ENCODE measurements around the gene ARG2. TPM values are rescaled to one million over a fixed set of nuclear protein-coding genes. Genes with fewer than 3 reads are reported as not detected.
"Not testable (repeated sequence)": the region's sequence is repeated elsewhere in the genome, so short reads cannot be mapped to it uniquely, and the experiment has no call there.

ARG2 gene
- total RNA-seq, 1 donor from 2014 or later = 4.7 TPM

GRCh38 chr14:67579040-67579439 is 40.7 kb upstream of the ARG2 start:
- intact Hi-C loops (cut with micrococcal nuclease) = no loop called here
- no peak overlapping the region for H3K27ac Mint-ChIP-seq

GRCh38 chr14:67579636-67580035 is 40.1 kb upstream of the ARG2 start:
- Mint-ChIP-seq H3K36me3 (ENCODE audit: low read depth) (no peaks in the 10 kb centered on the region), H3K4me1 (peaks cover 3% of the 10 kb centered on the region), H3K9me3 (no peaks in the 10 kb centered on the region), H3K27me3 (no peaks in the 10 kb centered on the region), H3K27ac (no peak overlapping the region), H3K4me3 (no peak overlapping the region)
- intact Hi-C loops (cut with micrococcal nuclease) = no loop called here
- no peak for DNase-seq

More at GRCh38 chr14:67579040-67579439, 40.7 kb upstream of the ARG2 start:
- Mint-ChIP-seq H3K36me3 (ENCODE audit: low read depth) (no peaks in the 10 kb centered on the region), H3K27me3 (no peaks in the 10 kb centered on the region), H3K9me3 (no peaks in the 10 kb centered on the region), H3K4me1 (peaks cover 3% of the 10 kb centered on the region), H3K4me3 (no peak overlapping the region)
- DNase-seq = no peak

GRCh38 chr14:67580336-67581171 is 39.2 kb upstream of the ARG2 start:
- Mint-ChIP-seq H3K27ac (no peak overlapping the region), H3K27me3 (no peaks in the 10 kb centered on the region), H3K36me3 (ENCODE audit: low read depth) (no peaks in the 10 kb centered on the region), H3K9me3 (no peaks in the 10 kb centered on the region), H3K4me3 (no peak overlapping the region), H3K4me1 (peaks cover 3% of the 10 kb centered on the region)
- no peak for DNase-seq
- intact Hi-C loops (cut with micrococcal nuclease) = no loop called here

- intact Hi-C loops (cut with micrococcal nuclease) = no loop called here
- no peak overlapping the region for H3K4me3 Mint-ChIP-seq
- DNase-seq = no peak
- H3K27me3 Mint-ChIP-seq = no peaks in the 10 kb centered on the region
- peaks cover 3% of the 10 kb centered on the region for H3K4me1 Mint-ChIP-seq
- no peak overlapping the region for H3K27ac Mint-ChIP-seq
- H3K9me3 Mint-ChIP-seq = no peaks in the 10 kb centered on the region
- H3K36me3 Mint-ChIP-seq (ENCODE audit: low read depth) = no peaks in the 10 kb centered on the region
Measured at GRCh38 chr14:67581643-67582042, 38.1 kb upstream of the ARG2 start.

- Mint-ChIP-seq H3K36me3 (ENCODE audit: low read depth) (no peaks in the 10 kb centered on the region), H3K4me3 (no peak overlapping the region)
Measured at GRCh38 chr14:67582061-67582460, 37.7 kb upstream of the ARG2 start.

GRCh38 chr14:67583711-67584644 is 35.7 kb upstream of the ARG2 start:
- peak; percentile 77 for DNase-seq

More at GRCh38 chr14:67582061-67582460, 37.7 kb upstream of the ARG2 start:
- H3K27me3 Mint-ChIP-seq = no peaks in the 10 kb centered on the region
- intact Hi-C loops (cut with micrococcal nuclease) = no loop called here
- H3K27ac Mint-ChIP-seq = no peak overlapping the region
- peaks cover 3% of the 10 kb centered on the region for H3K4me1 Mint-ChIP-seq
- DNase-seq = no peak
- no peaks in the 10 kb centered on the region for H3K9me3 Mint-ChIP-seq

GRCh38 chr14:67584978-67585377 is 34.7 kb upstream of the ARG2 start:
- Mint-ChIP-seq H3K36me3 (ENCODE audit: low read depth) (peaks cover 12% of the 10 kb centered on the region), H3K27ac (no peak overlapping the region), H3K27me3 (no peaks in the 10 kb centered on the region), H3K4me3 (no peak overlapping the region), H3K9me3 (no peaks in the 10 kb centered on the region), H3K4me1 (peaks cover 3% of the 10 kb centered on the region)
- DNase-seq = no peak
- intact Hi-C loops (cut with micrococcal nuclease) = loop anchor here (1.0 to 2.0 kb wide), 2 partner anchors 82 to 119 kb away; no protein-coding TSS in a partner anchor

More at GRCh38 chr14:67583711-67584644, 35.7 kb upstream of the ARG2 start:
- no peaks in the 10 kb centered on the region for H3K9me3 Mint-ChIP-seq
- no peaks in the 10 kb centered on the region for H3K27me3 Mint-ChIP-seq
- H3K36me3 Mint-ChIP-seq (ENCODE audit: low read depth) = peaks cover 7% of the 10 kb centered on the region
- H3K27ac Mint-ChIP-seq = no peak overlapping the region
- H3K4me3 Mint-ChIP-seq = no peak overlapping the region
- intact Hi-C loops (cut with micrococcal nuclease) = loop anchor here (2.0 kb wide), 1 partner anchor 83 kb away; no protein-coding TSS in a partner anchor
- H3K4me1 Mint-ChIP-seq = peaks cover 3% of the 10 kb centered on the region

- intact Hi-C loops (cut with micrococcal nuclease) = no loop called here
Measured at GRCh38 chr14:67586369-67586768, 33.4 kb upstream of the ARG2 start.

GRCh38 chr14:67589204-67589770 is 30.4 kb upstream of the ARG2 start:
- DNase-seq = no peak
- Mint-ChIP-seq H3K36me3 (ENCODE audit: low read depth) (peaks cover 27% of the 10 kb centered on the region), H3K27ac (no peak overlapping the region), H3K27me3 (no peaks in the 10 kb centered on the region), H3K4me1 (no peaks in the 10 kb centered on the region), H3K9me3 (no peaks in the 10 kb centered on the region), H3K4me3 (no peak overlapping the region)
- intact Hi-C loops (cut with micrococcal nuclease) = no loop called here

More at GRCh38 chr14:67586369-67586768, 33.4 kb upstream of the ARG2 start:
- Mint-ChIP-seq H3K27ac (no peak overlapping the region), H3K9me3 (no peaks in the 10 kb centered on the region), H3K36me3 (ENCODE audit: low read depth) (peaks cover 17% of the 10 kb centered on the region), H3K4me3 (no peak overlapping the region), H3K4me1 (peaks cover 3% of the 10 kb centered on the region), H3K27me3 (no peaks in the 10 kb centered on the region)
- peak; percentile 52 for DNase-seq

GRCh38 chr14:67593650-67594049 is 26.1 kb upstream of the ARG2 start:
- H3K4me3 Mint-ChIP-seq; H3K9me3 Mint-ChIP-seq; intact Hi-C loops (cut with micrococcal nuclease); DNase-seq; H3K27me3 Mint-ChIP-seq; H3K27ac Mint-ChIP-seq: not testable (repeated sequence)
- peaks cover 16% of the 10 kb centered on the region for H3K4me1 Mint-ChIP-seq
- peaks cover 28% of the 10 kb centered on the region for H3K36me3 Mint-ChIP-seq (ENCODE audit: low read depth)

- intact Hi-C loops (cut with micrococcal nuclease) = no loop called here
- Mint-ChIP-seq H3K27ac (no peak overlapping the region), H3K4me1 (peaks cover 28% of the 10 kb centered on the region), H3K4me3 (no peak overlapping the region), H3K27me3 (no peaks in the 10 kb centered on the region), H3K36me3 (ENCODE audit: low read depth) (peaks cover 22% of the 10 kb centered on the region), H3K9me3 (peaks cover 4% of the 10 kb centered on the region)
- DNase-seq = no peak
Measured at GRCh38 chr14:67595392-67595791, 24.3 kb upstream of the ARG2 start.

- Mint-ChIP-seq H3K36me3 (ENCODE audit: low read depth) (peaks cover 7% of the 10 kb centered on the region), H3K4me3 (peak within 1 kb of the TSS; percentile 90), H3K4me1 (peaks cover 31% of the 10 kb centered on the region), H3K27ac (peak within 1 kb of the TSS; percentile 96), H3K27me3 (peaks cover 14% of the 10 kb centered on the region), H3K9me3 (peaks cover 4% of the 10 kb centered on the region)
- DNase-seq = peak; percentile 99
- intact Hi-C loops (cut with micrococcal nuclease) = loop anchor here (1.0 kb wide), 4 partner anchors 19 to 95 kb away; partner anchors contain the start of genes ARG2, PLEKHH1, RDH11 and VTI1B
Measured at GRCh38 chr14:67599698-67600561, 19.8 kb upstream of the ARG2 start, which contains the start of gene PIGH. Gene PIGH (minus strand): TSS chr14:67600268. CDS start chr14:67600203, 65 bp downstream.

Measured in activated CD4-positive, alpha-beta T cell treated with anti-CD3 and anti-CD28 coated beads, Interleukin-2, amount 10 ng/mL, durations not matched to agents 24 days and 14 days (primary cell).